Subcutaneous abdominal adipose tissue (tissue), 5 donors: Measurements from ENCODE around the gene GLRA2.

Source experiments
- H3K27ac ChIP-seq: one replicate; pipeline ENCODE4 v1.7.0; 2013; ENCODE audit warnings: low read depth, mild to moderate bottlenecking, inconsistent platforms, low read length, moderate library complexity
- H3K27me3 ChIP-seq, 5 donors: one replicate each; pipeline ENCODE4 v1.7.0; 2013; ENCODE audit warnings: low read length in 5 of 5, inconsistent platforms in 1 of 5; ENCODE audit not compliant: control insufficient read depth in 5 of 5, insufficient read depth in 4 of 5
- H3K36me3 ChIP-seq, 5 donors: one replicate each; pipeline ENCODE4 v1.7.0; 2013; ENCODE audit warnings: low read length in 5 of 5; ENCODE audit not compliant: control insufficient read depth in 5 of 5, insufficient read depth in 5 of 5
- H3K4me1 ChIP-seq, 5 donors: one replicate each; pipeline ENCODE4 v1.7.0; 2013; ENCODE audit warnings: low read length in 5 of 5, mild to moderate bottlenecking in 3 of 5, moderate library complexity in 1 of 5; ENCODE audit not compliant: control insufficient read depth in 5 of 5, insufficient read depth in 5 of 5
- H3K4me3 ChIP-seq, 5 donors: one replicate each; pipeline ENCODE4 v1.7.0; 2013; ENCODE audit warnings: low read length in 5 of 5, low read depth in 1 of 5
- H3K9ac ChIP-seq, 5 donors: one replicate each; pipeline ENCODE4 v1.7.0; 2013; ENCODE audit warnings: low read length in 5 of 5, mild to moderate bottlenecking in 4 of 5, moderate library complexity in 3 of 5
- H3K9me3 ChIP-seq, 5 donors: one replicate each; pipeline ENCODE4 v1.7.0; 2013; ENCODE audit warnings: low read length in 5 of 5; ENCODE audit not compliant: control insufficient read depth in 5 of 5
- donor health status: healthy.
- donor health status: healthy.
- donor health status: healthy.
- donor health status: healthy.
- donor health status: healthy.

GLRA2 gene

DNA sequence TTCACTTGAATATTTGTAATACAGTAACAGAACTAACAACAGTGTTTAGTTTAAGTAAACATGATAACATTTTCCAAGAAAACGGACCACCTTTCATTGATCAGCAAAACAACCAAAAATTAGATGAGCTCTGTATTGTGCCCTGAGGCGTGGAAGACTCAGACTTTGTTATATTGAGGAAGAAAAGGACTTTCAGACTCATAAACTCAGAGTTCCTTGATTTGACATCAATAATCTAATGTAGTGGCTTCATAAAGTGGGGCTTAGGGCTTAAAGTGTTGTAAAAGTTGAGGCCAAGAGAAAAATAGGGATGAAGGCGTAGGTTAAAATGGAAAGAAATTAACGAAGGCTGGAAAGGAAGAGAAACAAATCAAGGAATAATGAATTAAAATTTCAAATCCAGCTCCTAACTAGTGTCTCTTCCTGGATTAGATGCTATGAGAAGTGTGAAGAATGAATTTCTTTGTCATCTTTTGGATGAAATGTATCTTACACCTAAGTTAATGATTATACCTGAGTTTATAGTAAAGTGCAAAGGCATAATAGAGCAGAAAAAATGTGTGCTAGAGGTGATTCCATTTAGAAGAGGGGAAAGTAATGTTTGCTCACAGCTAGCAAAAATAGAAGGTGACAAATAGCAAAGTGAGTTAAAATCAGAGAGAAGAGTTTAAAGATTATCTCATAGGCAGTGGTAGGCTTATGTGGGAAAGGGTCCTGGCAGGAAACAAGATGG is 19.8 kb upstream of the GLRA2 start:
- Histone ChIP-seq H3K27ac (no peak overlapping the region), H3K36me3 (no peaks in the 10 kb centered on the region), H3K9ac (no peak overlapping the region), H3K27me3 (peaks cover 0 to 5% (median 0%) of the 10 kb centered on the region in 5 donors), H3K4me3 (no peak overlapping the region), H3K4me1 (no peaks in the 10 kb centered on the region), H3K9me3 (peaks cover 0 to 4% (median 0%) of the 10 kb centered on the region in 5 donors)

DNA sequence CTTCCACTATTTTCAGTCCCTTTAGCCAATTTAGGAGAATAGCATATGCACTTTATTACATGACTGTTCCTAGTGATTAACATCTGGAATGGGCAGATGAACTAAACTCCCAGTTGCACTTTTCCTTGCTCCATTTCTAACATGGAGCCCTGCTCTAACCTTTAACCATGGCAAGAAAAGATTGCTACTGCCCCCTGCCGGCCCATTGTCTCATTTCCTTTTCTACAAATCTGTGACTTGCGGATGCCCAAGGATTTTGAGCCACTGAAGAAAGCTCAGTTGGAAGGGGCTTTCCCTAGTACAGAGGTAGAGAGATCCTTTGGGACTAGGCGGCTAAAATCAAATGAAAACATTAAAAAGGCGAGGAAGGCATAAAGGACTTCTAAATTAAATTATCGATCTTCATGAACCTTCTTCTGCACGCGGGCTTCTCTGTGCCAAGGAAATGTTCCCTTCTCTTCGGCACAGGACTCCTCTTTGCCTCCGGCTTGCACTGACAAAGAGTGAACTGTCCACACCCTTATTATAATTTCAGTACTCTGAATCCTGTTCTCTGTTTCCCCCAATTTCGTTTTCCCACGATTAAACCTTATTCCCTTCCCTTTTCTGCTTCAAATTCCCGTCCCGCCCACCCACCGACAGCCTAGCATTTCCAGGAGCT is 577 bp upstream of the GLRA2 start:
- Histone ChIP-seq H3K36me3 (no peaks in the 10 kb centered on the region), H3K27me3 (peaks cover 0 to 5% (median 0%) of the 10 kb centered on the region in 5 donors), H3K4me3 (peak overlapping the region in 1 of 5 donors; percentile 53), H3K27ac (no peak overlapping the region), H3K4me1 (peaks cover 0 to 3% (median 0%) of the 10 kb centered on the region in 5 donors), H3K9ac (no peak overlapping the region), H3K9me3 (no peaks in the 10 kb centered on the region)

DNA sequence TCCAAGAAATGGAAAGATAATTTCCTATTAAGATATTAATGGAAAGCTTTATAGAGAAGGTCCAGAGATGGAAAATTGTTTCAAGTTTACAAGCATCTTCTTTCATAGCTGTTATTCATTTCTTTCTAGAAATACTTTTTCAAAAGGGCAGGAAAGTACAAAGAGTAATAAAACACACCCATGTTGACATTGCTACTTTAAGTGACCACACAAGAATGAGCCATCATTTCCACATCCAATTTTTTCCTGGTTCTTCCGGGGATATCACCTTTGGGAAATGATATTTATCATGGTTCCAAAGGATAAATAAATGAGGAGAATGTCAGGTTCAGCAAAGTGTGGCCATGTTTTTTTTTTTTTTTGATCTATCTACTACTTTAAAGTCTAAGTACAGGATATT is 4.5 kb downstream of the GLRA2 start:
- no peak overlapping the region for H3K27ac ChIP-seq
- H3K27me3 ChIP-seq = peaks cover 0 to 10% (median 3%) of the 10 kb centered on the region in 5 donors
- H3K9me3 ChIP-seq = no peaks in the 10 kb centered on the region
- no peak overlapping the region for H3K4me3 ChIP-seq
- no peak overlapping the region for H3K9ac ChIP-seq
- no peaks in the 10 kb centered on the region for H3K36me3 ChIP-seq
- peaks cover 0 to 1% (median 0%) of the 10 kb centered on the region in 5 donors for H3K4me1 ChIP-seq

DNA sequence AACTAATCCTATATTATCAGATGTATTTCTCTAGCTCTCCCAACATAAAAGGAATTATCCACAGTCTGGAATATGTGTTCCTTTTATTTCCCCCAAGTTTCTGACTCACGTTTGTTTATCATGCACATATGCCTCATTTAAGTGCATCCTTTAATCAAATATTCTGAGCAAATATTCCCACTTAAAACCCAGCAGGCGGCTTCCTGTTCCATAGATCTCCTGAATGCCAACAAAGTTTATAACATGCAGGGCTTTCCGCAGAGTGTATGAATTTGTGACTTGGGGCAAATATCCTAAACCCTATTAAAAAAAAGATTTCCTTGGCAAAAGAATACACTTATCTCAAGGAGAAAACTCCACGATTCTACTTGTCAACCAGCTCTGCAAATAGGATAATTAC is 16.9 kb downstream of the GLRA2 start:
- Histone ChIP-seq H3K27ac (no peak overlapping the region), H3K27me3 (peaks cover 0 to 4% (median 0%) of the 10 kb centered on the region in 5 donors), H3K4me3 (no peak overlapping the region), H3K9ac (no peak overlapping the region), H3K4me1 (peaks cover 0 to under 1% (median 0%) of the 10 kb centered on the region in 5 donors), H3K36me3 (no peaks in the 10 kb centered on the region), H3K9me3 (no peaks in the 10 kb centered on the region)

DNA sequence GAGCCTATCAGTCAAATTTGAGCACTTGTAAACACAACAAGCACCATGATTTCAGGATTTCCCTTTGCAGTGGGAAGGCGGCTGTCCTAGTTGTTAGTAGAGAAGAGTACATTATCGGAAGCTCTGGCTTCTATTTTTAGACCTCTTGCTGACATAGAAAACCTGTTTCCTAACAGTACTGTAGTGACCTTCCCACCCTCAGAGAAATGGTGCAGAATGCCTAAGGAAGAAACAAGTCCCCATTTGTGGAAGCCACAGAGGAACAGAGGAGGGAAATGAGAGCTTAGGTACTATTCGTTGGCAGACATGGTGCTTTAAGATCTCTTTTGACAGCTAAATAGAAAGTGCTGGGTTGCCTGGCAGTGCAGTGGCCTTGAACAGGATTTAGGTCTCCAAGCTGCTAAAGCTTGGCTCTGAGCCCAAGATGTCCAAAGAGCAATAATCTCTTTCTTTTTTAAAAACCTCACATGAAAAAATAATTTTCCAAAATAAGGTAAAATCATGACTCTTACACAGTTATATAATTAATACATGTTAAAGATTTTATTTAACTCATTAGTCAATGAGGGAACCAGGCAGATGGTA is 24.9 kb downstream of the GLRA2 start:
- Histone ChIP-seq H3K36me3 (no peaks in the 10 kb centered on the region), H3K9ac (no peak overlapping the region), H3K27ac (no peak overlapping the region), H3K27me3 (no peaks in the 10 kb centered on the region), H3K4me3 (peak overlapping the region in 1 of 5 donors; percentile 17), H3K9me3 (no peaks in the 10 kb centered on the region), H3K4me1 (peaks cover 0 to 8% (median 5%) of the 10 kb centered on the region in 5 donors)

DNA sequence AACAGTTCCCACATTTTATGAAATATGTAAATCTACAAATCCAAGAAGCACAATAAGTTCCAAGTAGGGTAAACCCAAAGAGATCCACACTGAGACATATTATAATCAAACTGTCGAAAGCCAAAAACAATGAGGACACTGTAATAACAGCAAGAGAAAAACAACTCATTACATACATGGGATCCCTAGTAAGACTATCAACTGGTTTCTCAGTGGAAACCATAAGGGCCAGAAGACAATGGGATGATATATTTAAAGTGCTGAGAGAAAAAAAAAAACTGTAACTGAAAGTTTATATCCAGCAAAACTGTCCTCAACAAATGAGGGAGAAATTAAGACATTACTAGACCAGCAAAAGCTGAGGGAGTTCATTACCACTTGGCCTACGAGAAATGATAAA is 34.7 kb downstream of the GLRA2 start:
- Histone ChIP-seq H3K4me1 (no peaks in the 10 kb centered on the region), H3K4me3 (no peak overlapping the region), H3K9ac (no peak overlapping the region), H3K9me3 (peaks cover 8 to 22% (median 9%) of the 10 kb centered on the region in 5 donors), H3K27ac (no peak overlapping the region), H3K27me3 (peaks cover 0 to 4% (median 0%) of the 10 kb centered on the region in 5 donors), H3K36me3 (no peaks in the 10 kb centered on the region)

DNA sequence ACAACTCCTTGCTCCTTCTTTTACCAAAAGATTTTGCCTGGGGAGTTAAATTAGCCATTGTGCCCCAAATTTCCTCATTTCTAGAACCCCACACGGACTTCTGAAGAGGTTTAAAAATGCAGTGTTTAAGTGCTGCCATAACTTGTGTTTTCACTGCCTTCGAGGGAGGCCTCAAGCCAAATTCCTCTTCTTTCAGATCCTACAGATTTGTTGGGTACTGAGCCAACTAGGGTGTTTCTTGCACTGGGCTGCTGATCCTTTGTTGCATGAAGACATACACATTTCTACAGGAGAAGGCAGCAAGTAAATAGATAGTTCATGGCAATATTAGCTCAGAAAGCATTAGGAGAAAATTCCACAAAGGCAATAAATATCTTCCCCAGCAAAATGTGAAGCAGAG is 43.8 kb downstream of the GLRA2 start:
- H3K27ac ChIP-seq = no peak overlapping the region
- no peaks in the 10 kb centered on the region for H3K4me1 ChIP-seq
- H3K27me3 ChIP-seq = no peaks in the 10 kb centered on the region
- H3K9ac ChIP-seq = no peak overlapping the region
- no peaks in the 10 kb centered on the region for H3K9me3 ChIP-seq
- H3K4me3 ChIP-seq = no peak overlapping the region
- no peaks in the 10 kb centered on the region for H3K36me3 ChIP-seq

DNA sequence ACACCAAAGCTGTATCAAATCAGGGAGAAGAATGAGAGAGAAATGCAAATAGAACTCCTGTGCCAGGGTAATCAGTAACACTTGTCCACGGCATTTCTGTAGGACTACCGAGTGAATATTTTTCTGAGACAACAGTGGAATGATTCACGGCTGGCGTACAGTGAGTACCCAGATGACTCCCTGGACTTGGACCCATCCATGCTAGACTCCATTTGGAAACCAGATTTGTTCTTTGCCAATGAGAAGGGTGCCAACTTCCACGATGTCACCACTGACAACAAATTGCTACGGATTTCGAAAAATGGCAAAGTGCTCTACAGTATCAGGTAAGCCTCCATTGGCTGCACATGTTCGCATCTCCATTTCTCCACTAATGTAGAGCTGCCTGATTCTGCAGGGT is 51.7 kb downstream of the GLRA2 start:
- Histone ChIP-seq H3K4me1 (no peaks in the 10 kb centered on the region), H3K9ac (no peak overlapping the region), H3K27me3 (no peaks in the 10 kb centered on the region), H3K9me3 (no peaks in the 10 kb centered on the region), H3K36me3 (no peaks in the 10 kb centered on the region), H3K4me3 (no peak overlapping the region), H3K27ac (no peak overlapping the region)

DNA sequence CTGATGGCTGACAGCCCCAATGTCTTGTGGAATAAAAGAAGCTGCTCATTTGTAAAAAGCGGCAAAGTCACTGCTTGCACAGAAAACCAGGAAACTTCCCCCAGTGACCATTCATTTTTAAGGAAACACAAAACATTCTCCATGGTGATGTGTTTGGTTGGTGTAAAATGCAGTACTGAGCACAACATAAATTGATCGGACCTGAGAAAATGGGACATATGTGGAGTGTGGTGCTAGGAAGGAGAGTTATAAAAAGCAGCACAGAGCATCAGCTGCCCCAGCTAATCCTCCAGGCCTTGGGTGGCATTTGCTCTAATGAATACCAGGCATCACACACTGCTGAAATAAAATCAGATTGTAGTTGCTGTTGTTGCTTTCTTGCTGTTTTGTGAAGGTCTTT is 55.2 kb downstream of the GLRA2 start:
- peaks cover 0 to 7% (median 3%) of the 10 kb centered on the region in 5 donors for H3K9me3 ChIP-seq
- no peak overlapping the region for H3K4me3 ChIP-seq
- no peak overlapping the region for H3K9ac ChIP-seq
- H3K36me3 ChIP-seq = no peaks in the 10 kb centered on the region
- no peaks in the 10 kb centered on the region for H3K27me3 ChIP-seq
- H3K4me1 ChIP-seq = no peaks in the 10 kb centered on the region
- H3K27ac ChIP-seq = no peak overlapping the region

DNA sequence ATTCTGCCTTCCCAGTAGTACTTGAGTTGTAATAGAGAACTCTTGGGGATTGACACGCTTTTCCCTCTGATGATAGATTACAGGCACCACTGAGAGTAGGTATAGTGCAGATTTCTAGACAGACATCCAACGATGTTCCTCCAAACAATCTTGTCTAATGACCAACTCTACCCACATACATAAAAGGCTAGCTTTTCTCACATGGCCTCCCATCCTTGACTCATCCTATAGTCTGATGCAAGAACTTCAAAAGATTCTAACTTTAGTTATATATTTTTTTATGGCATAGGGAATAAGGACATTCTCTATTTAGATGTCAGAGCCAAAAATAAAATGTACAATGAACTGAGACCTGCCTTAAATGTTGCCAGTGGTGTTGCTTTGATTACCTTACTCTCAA is 60.9 kb downstream of the GLRA2 start:
- Histone ChIP-seq H3K36me3 (no peaks in the 10 kb centered on the region), H3K9me3 (peaks cover 0 to 7% (median 3%) of the 10 kb centered on the region in 5 donors), H3K9ac (no peak overlapping the region), H3K4me3 (no peak overlapping the region), H3K4me1 (no peaks in the 10 kb centered on the region), H3K27me3 (peaks cover 0 to 5% (median 3%) of the 10 kb centered on the region in 5 donors), H3K27ac (no peak overlapping the region)
